Measurements from ENCODE around the gene NEURL4.

The NEURL4 gene

GRCh38 chr17:7326186-7326585 is 2.9 kb downstream of the NEURL4 start:
- Histone ChIP-seq H3K27ac (no peak overlapping the region), H3K9me3 (no peaks in the 10 kb centered on the region), H3K4me3 (no peak overlapping the region), H3K9ac (peak overlapping the region; percentile 88; the same call in 1 of the 2 replicates), H4K20me1 (peaks cover 10% of the 10 kb centered on the region; the same call in 1 of the 2 replicates), H3K27me3 (no peaks in the 10 kb centered on the region), H3K4me1 (peaks cover 22% of the 10 kb centered on the region), H3K36me3 (peaks cover 58% of the 10 kb centered on the region), H3K4me2 (no peak overlapping the region)
- TF ChIP-seq Cebpa-rat (IDR thresholded peaks at IDR 0.05): no peak

DNA sequence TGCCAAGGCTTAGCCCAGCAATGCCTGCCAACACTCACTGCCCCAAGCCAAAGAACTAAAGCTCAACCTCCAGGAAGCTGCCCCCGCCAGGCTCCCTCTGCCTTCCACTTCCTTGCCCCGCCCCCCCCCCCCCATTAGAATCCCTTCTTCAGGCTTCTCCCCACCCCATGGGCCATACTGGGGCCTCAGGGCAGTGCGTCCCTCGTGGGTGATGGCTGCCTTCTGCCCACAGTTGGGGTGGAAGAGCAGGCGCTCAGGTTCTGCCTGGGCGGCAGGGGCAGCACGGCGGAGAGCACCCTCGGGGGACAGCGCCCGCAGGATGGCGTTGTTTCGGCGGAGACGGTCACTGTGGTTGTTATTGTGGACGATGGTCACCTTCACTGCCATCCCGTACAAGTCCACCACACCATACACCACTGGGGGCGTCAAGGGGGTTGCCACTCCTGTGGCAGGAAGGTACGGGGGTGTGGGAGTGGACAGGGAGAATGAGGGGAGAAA is 4.1 kb downstream of the NEURL4 start:
- no peak for TF ChIP-seq Cebpa-rat (IDR thresholded peaks at IDR 0.05)
- H3K36me3 ChIP-seq: peaks cover 69% of the 10 kb centered on the region
- no peaks in the 10 kb centered on the region for H3K9me3 ChIP-seq
- H3K4me2 ChIP-seq: no peak overlapping the region
- peaks cover 10% of the 10 kb centered on the region; the same call in 1 of the 2 replicates for H4K20me1 ChIP-seq
- peaks cover 13% of the 10 kb centered on the region for H3K4me1 ChIP-seq
- H3K4me3 ChIP-seq: no peak overlapping the region
- H3K9ac ChIP-seq: no peak overlapping the region
- H3K27me3 ChIP-seq: no peaks in the 10 kb centered on the region
- H3K27ac ChIP-seq: no peak overlapping the region

GRCh38 chr17:7324438-7324779 is 4.7 kb downstream of the NEURL4 start:
- no peak for TF ChIP-seq Cebpa-rat (IDR thresholded peaks at IDR 0.05)
- no peak overlapping the region for H3K9ac ChIP-seq
- H4K20me1 ChIP-seq: peaks cover 10% of the 10 kb centered on the region; the same call in 1 of the 2 replicates
- peaks cover 73% of the 10 kb centered on the region for H3K36me3 ChIP-seq
- peaks cover 13% of the 10 kb centered on the region for H3K4me1 ChIP-seq
- no peak overlapping the region for H3K27ac ChIP-seq
- no peaks in the 10 kb centered on the region for H3K9me3 ChIP-seq
- no peak overlapping the region for H3K4me3 ChIP-seq
- H3K27me3 ChIP-seq: no peaks in the 10 kb centered on the region
- H3K4me2 ChIP-seq: no peak overlapping the region

DNA sequence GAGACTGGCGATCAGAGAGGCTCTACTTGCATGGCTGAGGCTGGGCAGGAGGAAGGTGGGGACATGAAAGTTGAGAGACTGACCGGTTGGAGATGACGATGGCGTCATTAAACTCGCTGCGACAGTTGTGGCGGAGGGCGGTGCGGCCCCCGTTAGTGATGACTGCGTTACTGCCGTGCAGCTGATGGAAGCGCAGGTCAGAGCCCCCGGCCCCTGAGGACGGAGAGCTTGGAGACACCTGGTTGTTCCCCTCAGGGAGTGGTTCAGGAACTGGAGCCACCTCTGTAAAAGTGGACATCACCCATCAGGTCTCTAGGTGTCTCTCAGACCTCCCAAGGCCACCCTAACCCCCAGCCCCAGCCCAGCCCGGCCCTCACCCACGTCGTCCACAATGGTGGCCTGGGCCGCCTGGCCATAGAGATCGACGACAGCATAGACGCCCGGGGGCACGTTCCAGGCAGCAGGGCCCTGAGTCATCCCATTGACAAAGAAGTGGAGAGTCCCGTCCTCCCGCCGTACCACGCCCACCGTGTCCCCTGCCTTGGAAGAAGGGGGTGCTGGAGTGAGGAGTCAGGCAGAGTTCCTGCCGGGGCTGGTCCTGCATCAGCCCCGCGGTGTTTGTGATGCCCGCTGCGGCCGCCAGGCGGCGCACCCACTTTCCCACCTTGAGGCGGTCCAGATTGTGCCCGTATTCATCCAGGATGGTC is 5.3 kb downstream of the NEURL4 start:
- TF ChIP-seq Cebpa-rat (IDR thresholded peaks at IDR 0.05): no peak
- Histone ChIP-seq H3K9me3 (no peaks in the 10 kb centered on the region), H3K4me3 (no peak overlapping the region), H3K36me3 (peaks cover 79% of the 10 kb centered on the region), H3K27me3 (no peaks in the 10 kb centered on the region), H3K4me1 (peaks cover 13% of the 10 kb centered on the region), H4K20me1 (peaks cover 10% of the 10 kb centered on the region; the same call in 1 of the 2 replicates), H3K27ac (no peak overlapping the region), H3K4me2 (no peak overlapping the region), H3K9ac (no peak overlapping the region)

GRCh38 chr17:7322520-7323194 is 6.5 kb downstream of the NEURL4 start:
- Histone ChIP-seq H3K9ac (no peak overlapping the region), H3K4me1 (peaks cover 2% of the 10 kb centered on the region; the same call in 1 of the 2 replicates), H3K4me3 (no peak overlapping the region), H4K20me1 (peaks cover 10% of the 10 kb centered on the region; the same call in 1 of the 2 replicates), H3K36me3 (peaks cover 91% of the 10 kb centered on the region), H3K27ac (no peak overlapping the region), H3K4me2 (no peak overlapping the region), H3K27me3 (no peaks in the 10 kb centered on the region), H3K9me3 (no peaks in the 10 kb centered on the region)
- no peak for TF ChIP-seq Cebpa-rat (IDR thresholded peaks at IDR 0.05)

DNA sequence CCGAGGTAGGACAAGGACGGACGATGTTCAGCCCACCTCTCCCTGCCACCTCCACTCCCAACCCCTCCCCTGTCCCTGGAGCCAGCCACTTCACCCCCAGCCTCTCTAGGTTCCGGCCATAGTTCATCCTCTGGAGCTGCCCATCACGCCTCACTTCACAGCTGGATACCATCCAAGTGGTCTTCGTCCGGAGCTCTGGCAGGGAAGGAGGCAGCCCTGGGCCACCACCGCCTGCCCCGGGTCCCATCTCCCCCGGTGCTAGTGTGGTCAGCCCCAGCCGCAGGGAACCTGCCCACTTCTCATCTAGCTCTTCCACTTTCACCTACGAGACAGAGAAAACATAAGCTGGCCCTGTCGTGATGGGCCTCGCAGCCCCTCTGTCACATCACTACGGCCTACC is 7.7 kb downstream of the NEURL4 start:
- H3K4me2 ChIP-seq: no peak overlapping the region
- no peaks in the 10 kb centered on the region for H3K9me3 ChIP-seq
- H3K4me3 ChIP-seq: no peak overlapping the region
- H4K20me1 ChIP-seq: peaks cover 10% of the 10 kb centered on the region; the same call in 1 of the 2 replicates
- TF ChIP-seq Cebpa-rat (IDR thresholded peaks at IDR 0.05): no peak
- H3K9ac ChIP-seq: no peak overlapping the region
- H3K27me3 ChIP-seq: no peaks in the 10 kb centered on the region
- H3K4me1 ChIP-seq: no peaks in the 10 kb centered on the region; the same call in 1 of the 2 replicates
- H3K36me3 ChIP-seq: peaks cover 97% of the 10 kb centered on the region
- no peak overlapping the region for H3K27ac ChIP-seq

DNA sequence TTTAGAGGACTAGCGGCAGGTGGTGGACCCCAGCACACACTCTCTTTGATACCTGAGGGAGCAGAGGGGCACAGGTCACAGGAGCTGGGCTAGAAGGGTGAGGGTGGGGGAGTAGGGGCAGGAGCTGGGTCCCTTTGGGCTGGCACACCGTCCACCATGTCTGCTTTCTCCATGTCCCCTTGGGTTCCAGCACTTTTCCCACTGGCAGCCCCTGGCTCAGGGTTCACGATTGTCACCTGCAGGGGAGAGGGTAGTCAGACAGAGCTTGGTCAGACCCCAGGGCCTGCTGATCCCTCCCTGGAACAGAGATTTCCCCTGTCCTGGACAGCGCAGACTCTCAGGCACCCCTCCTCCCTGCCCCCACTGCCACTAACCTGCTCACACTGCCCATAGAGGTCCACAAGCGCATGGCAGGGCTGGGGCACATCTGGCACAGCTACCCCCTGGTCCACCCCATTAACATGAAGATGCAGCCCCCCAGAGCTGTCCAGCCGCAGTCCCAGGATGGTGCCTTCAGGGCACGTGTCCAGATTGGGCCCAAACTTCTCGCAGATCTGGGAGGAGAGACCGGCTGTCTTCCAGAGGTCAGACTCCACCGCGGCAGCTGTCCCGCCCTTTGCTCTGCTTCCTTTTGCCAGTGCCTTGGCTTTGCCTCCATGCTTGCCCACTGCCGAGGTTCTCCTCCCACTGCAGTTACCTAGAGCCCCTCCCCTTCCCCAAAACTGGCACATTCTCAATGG is 10.8 kb downstream of the NEURL4 start:
- Histone ChIP-seq H3K27ac (no peak overlapping the region), H3K27me3 (no peaks in the 10 kb centered on the region), H3K4me1 (peaks cover 23% of the 10 kb centered on the region), H3K4me2 (no peak overlapping the region), H3K9me3 (no peaks in the 10 kb centered on the region), H3K4me3 (no peak overlapping the region), H3K9ac (no peak overlapping the region), H3K36me3 (peaks cover 83% of the 10 kb centered on the region), H4K20me1 (peaks cover 17% of the 10 kb centered on the region)
- no peak for TF ChIP-seq Cebpa-rat (IDR thresholded peaks at IDR 0.05)

GRCh38 chr17:7317161-7317803 is 11.9 kb downstream of the NEURL4 start:
- no peak overlapping the region for H3K4me3 ChIP-seq
- H3K27me3 ChIP-seq: no peaks in the 10 kb centered on the region
- no peaks in the 10 kb centered on the region for H3K9me3 ChIP-seq
- H4K20me1 ChIP-seq: peaks cover 28% of the 10 kb centered on the region
- 0 out of 2 replicates have a peak overlapping the region, but pooled peaks have one; percentile 6 for H3K9ac ChIP-seq
- H3K4me1 ChIP-seq: peaks cover 33% of the 10 kb centered on the region
- no peak for TF ChIP-seq Cebpa-rat (IDR thresholded peaks at IDR 0.05)
- peaks cover 83% of the 10 kb centered on the region for H3K36me3 ChIP-seq
- H3K27ac ChIP-seq: no peak overlapping the region
- no peak overlapping the region for H3K4me2 ChIP-seq

DNA sequence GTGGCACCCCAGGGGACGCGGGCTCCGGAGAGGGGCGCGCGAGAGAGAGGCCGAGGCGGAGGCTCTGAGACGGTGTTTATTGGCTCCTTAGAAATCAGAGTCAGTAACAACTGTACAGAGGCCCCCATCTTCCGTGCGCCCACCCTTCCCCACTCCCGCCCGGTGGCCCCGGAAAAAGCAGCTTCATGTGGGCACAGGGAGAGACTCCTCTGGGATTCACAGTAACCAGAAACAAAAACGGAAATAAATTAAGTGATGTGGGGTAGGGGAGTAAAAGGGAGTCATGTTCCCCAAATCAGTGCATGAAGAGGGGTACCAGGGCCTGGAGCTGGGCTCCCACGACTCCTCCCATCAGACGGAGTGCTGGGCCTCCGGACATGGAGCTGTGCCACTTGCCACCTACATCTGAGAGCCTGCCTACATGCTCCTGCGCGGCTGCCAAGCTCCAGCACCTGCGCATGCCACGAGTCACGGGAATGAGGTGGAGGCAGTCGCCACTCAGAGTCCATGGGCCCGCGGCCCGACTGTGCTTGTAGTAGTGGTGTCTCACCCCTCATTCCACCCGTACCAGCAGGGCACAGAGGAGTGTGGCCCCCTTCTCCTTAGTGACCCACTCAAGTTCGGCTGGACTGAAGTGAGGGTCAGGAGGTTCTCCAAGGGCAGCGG is 13.4 kb downstream of the NEURL4 start:
- Histone ChIP-seq H3K36me3 (peaks cover 83% of the 10 kb centered on the region), H3K27ac (peak overlapping the region; percentile 91)
- no peak for TF ChIP-seq Cebpa-rat (IDR thresholded peaks at IDR 0.05)

More for the DNA sequence above, 13.4 kb downstream of the NEURL4 start:
- Histone ChIP-seq H4K20me1 (peaks cover 43% of the 10 kb centered on the region), H3K4me3 (peak overlapping the region; percentile 94), H3K27me3 (no peaks in the 10 kb centered on the region), H3K9ac (peak overlapping the region; percentile 91), H3K4me1 (peaks cover 41% of the 10 kb centered on the region), H3K4me2 (peak overlapping the region; percentile 95), H3K9me3 (no peaks in the 10 kb centered on the region)
